ENCODE results near the gene PAPPA2. TPM values are rescaled to one million over a fixed set of nuclear protein-coding genes. Genes with fewer than 3 reads are reported as not detected.

The PAPPA2 gene
- total and polyA plus RNA-seq, 2 of the 4 experiments (the other 2 are of a cell fraction), result 0.10 to 0.18 TPM

GRCh38 chr1:176765608-176766007, 302.6 kb downstream of the PAPPA2 start:
- Histone ChIP-seq H2AK9ac (replicated peaks; ENCODE audit: low read depth, low read length, poor library complexity) (no peak overlapping the region), H2AFZ (replicated peaks; ENCODE audit: low read length, poor library complexity) (no peak overlapping the region), H4K91ac (ENCODE audit: insufficient read depth, low read depth, low read length) (no peak overlapping the region), H3K23ac (ENCODE audit: low read depth, low read length) (no peak overlapping the region), H3K9ac (ENCODE audit: low read depth, low read length) (no peak overlapping the region), H3K27ac (ENCODE audit: insufficient read depth, low read length) (no peak overlapping the region), H3K9me3 (ENCODE audit: control insufficient read depth, insufficient read depth, low read length) (0 out of 2 replicates have a peak, but pooled peaks cover 1% of the 10 kb centered on the region), H4K5ac (ENCODE audit: low read depth, low read length) (no peak overlapping the region), H4K8ac (ENCODE audit: low read depth in 2 of 2, low read length in 2 of 2) (no peak overlapping the region), H2BK5ac (ENCODE audit: low read depth, low read length, poor library complexity, severe bottlenecking) (no peak overlapping the region), H3K9me1 (ENCODE audit: insufficient read depth, low read length) (no peaks in the 10 kb centered on the region), H3K4me3 (ENCODE audit: insufficient read depth, low read depth, low read length) (no peak overlapping the region), H3K14ac (replicated peaks; ENCODE audit: low read depth, low read length) (no peak overlapping the region), H2AK5ac (ENCODE audit: low read depth, low read length) (no peak overlapping the region), H3K18ac (ENCODE audit: low read depth, low read length) (no peak overlapping the region), H4K20me1 (ENCODE audit: insufficient read depth, low read length) (no peaks in the 10 kb centered on the region), H2BK20ac (ENCODE audit: low read depth, low read length) (no peak overlapping the region), H2BK15ac (ENCODE audit: low read depth, low read length) (no peak overlapping the region), H2BK120ac (ENCODE audit: low read depth, low read length) (no peak overlapping the region), H3K27me3 (ENCODE audit: control insufficient read depth, insufficient read depth, low read length) (no peaks in the 10 kb centered on the region), H3K36me3 (ENCODE audit: control insufficient read depth, insufficient read depth, low read length) (no peaks in the 10 kb centered on the region), H3K4me1 (ENCODE audit: control insufficient read depth, insufficient read depth, low read length) (no peaks in the 10 kb centered on the region), H3K4ac (ENCODE audit: low read depth, low read length) (no peak overlapping the region), H3K4me2 (ENCODE audit: low read depth, low read length) (no peak overlapping the region), H3K56ac (ENCODE audit: extremely low read depth, insufficient read depth, low read length) (no peak overlapping the region), H3K79me1 (ENCODE audit: low read depth in 1 of 2, low read length in 2 of 2) (no peaks in the 10 kb centered on the region)
- in situ Hi-C loops (cut with MboI; ENCODE audit: low sequenced_read_pairs), result no loop called here
- POLR2A ChIA-PET (ENCODE audit: unreplicated experiment), result no interaction called here
- DNase-seq (no peak), ATAC-seq (ENCODE audit: low read depth) (no peak)
- intact Hi-C loops (cut with micrococcal nuclease), result no loop called here
- WGBS, 2 experiments (ENCODE audit: extremely low coverage in 2 of 2, insufficient read length in 1 of 2), result no CpG with 5 or more reads among the region's 2 CpGs
- no TSS peak for BruUV-seq (replicated peaks)
- dilution Hi-C loops (cut with HindIII; ENCODE audit: low sequenced_read_pairs, unreplicated experiment), result no loop called here
- TF ChIP-seq NFE2L2 (IDR thresholded peaks at IDR 0.05; ENCODE audit: low read depth, low read length) (no peak), CHD1 (IDR thresholded peaks at IDR 0.05; ENCODE audit: low read depth, low read length) (no peak), MXI1 (IDR thresholded peaks at IDR 0.05; ENCODE audit: borderline replicate concordance, low read depth, low read length) (no peak), MAFK (IDR thresholded peaks at IDR 0.05; ENCODE audit: low read depth, low read length) (no peak), ELK1 (IDR thresholded peaks at IDR 0.05; ENCODE audit: borderline replicate concordance, low read depth, low read length) (no peak), SMC3 (IDR thresholded peaks at IDR 0.05; ENCODE audit: low read depth, low read length) (no peak), RFX5 (IDR thresholded peaks at IDR 0.05; ENCODE audit: low read depth, low read length) (no peak), FOS (IDR thresholded peaks at IDR 0.05; ENCODE audit: low read depth, low read length) (no peak), CTCF (conservative IDR thresholded peaks at IDR 0.05; ENCODE audit: low read depth, low read length) (no peak), USF2 (IDR thresholded peaks at IDR 0.05; ENCODE audit: low read depth, low read length) (no peak), BHLHE40 (IDR thresholded peaks at IDR 0.05; ENCODE audit: low read depth, low read length) (no peak), RAD21 (IDR thresholded peaks at IDR 0.05; ENCODE audit: low read length) (no peak), POLR2A (IDR thresholded peaks at IDR 0.05; ENCODE audit: low read depth, low read length) (no peak), CEBPB (IDR thresholded peaks at IDR 0.05; ENCODE audit: low read depth, low read length) (no peak), RCOR1 (IDR thresholded peaks at IDR 0.05; ENCODE audit: insufficient replicate concordance, low read length) (no peak)
- CTCF ChIA-PET, result no interaction called here
